HT-29 (cell line): ENCODE data around the gene ERCC5. TPM values are rescaled to one million over a fixed set of nuclear protein-coding genes. Genes with fewer than 3 reads are reported as not detected.

ENCODE experiments used
- DNase-seq: peaks from one replicate; pipeline ENCODE4 v3.0.0-alpha.2; 2015; ENCODE audit warnings: low spot score
- total RNA-seq: library from RNA; depleted of rRNA; stranded (reverse); fragments of >200 nt; shearing (Covaris generic); gene quantifications from 2 replicates; pipeline ENCODE4 v1.2.3, GENCODE V29; 2014; rRNA removed

ERCC5 gene
- total RNA-seq, 1 experiment from 2014 or later, result 33.1 TPM

DNA sequence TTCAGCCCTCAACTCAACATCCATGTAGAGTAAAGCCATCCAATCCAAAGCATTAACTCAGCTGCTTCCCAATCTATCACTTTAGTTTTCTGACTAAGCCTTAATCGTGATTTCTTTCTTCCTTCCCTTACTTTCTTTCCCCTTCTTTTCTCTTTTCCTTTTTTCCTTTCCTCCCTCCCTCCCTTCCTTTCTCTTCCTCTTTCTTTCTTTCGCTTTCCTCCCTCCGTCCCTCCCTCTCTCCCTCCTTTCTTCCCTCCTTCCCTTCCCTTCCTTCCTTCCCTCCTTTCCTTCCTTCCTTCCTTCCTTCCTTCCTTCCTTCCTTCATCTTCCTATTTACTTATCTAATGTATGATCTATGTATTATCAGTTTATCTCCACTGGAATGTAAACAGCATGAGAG is 71.2 kb downstream of the ERCC5 start:
- DNase-seq, result no peak

DNA sequence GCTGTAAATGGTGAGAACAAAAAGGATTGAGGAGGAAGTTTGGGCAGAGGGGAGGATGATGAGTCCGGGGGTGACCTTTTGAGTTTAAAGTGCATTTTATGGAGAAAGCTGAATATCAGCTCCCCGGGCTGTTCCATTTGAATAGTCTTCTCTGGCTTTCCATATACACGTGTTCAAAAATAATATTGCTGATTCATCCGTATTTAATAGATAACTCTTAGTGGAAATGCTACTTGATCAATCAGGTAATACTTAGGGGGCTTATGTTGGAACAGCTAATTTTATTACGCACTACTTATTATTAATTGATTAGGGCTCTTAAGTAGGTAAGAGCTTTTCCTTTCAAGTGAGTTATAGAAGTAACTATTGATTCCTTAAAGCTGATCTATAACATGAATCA is 76.4 kb downstream of the ERCC5 start:
- no peak for DNase-seq

Other genes starting within 250 kb of the ERCC5 start
- 19.5 and 23.5 TPM in 2 replicates for gene TPP2, start 249.0 kb upstream of the ERCC5 start, total RNA-seq
- gene METTL21C, start 151.0 kb upstream of the ERCC5 start, total RNA-seq, result not detected in 2 replicates
- 15.4 and 19.4 TPM in 2 replicates for gene TEX30, start 72.2 kb upstream of the ERCC5 start, total RNA-seq
- 0.99 and 1.2 TPM in 2 replicates for gene POGLUT2, start 47.1 kb upstream of the ERCC5 start, total RNA-seq
- gene BIVM, start 46.9 kb upstream of the ERCC5 start, total RNA-seq, result 1.4 and 2.3 TPM in 2 replicates
- not detected in 2 replicates for gene SLC10A2, start 220.4 kb downstream of the ERCC5 start, total RNA-seq